WTC11 (cell line): ENCODE measurements around the gene STK32B.

Experiments
- CBFB ChIP-seq: sonication (generic); formaldehyde crosslinking; IDR thresholded peaks from 2 replicates; pipeline ENCODE4 v1.8.1; 2022; ENCODE audit warnings: mild to moderate bottlenecking, low read depth, missing genetic modification reagents
- TF ChIP-seq, protein P1 (sequence below): fragments of 200-600 bp; IDR thresholded peaks from 2 replicates; pipeline ENCODE4 v1.8.0; 2022; ENCODE audit warnings: antibody characterized with exemption

GRCh38 chr4:5206016-5206790, 154.9 kb downstream of the STK32B start:
- TF ChIP-seq, protein P1, sequence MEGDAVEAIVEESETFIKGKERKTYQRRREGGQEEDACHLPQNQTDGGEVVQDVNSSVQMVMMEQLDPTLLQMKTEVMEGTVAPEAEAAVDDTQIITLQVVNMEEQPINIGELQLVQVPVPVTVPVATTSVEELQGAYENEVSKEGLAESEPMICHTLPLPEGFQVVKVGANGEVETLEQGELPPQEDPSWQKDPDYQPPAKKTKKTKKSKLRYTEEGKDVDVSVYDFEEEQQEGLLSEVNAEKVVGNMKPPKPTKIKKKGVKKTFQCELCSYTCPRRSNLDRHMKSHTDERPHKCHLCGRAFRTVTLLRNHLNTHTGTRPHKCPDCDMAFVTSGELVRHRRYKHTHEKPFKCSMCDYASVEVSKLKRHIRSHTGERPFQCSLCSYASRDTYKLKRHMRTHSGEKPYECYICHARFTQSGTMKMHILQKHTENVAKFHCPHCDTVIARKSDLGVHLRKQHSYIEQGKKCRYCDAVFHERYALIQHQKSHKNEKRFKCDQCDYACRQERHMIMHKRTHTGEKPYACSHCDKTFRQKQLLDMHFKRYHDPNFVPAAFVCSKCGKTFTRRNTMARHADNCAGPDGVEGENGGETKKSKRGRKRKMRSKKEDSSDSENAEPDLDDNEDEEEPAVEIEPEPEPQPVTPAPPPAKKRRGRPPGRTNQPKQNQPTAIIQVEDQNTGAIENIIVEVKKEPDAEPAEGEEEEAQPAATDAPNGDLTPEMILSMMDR: no peak
- TF ChIP-seq CBFB (CRISPR knock-in tag): no peak
